ENCODE results near the gene IFNL1. TPM values are rescaled to one million over a fixed set of nuclear protein-coding genes. Genes with fewer than 3 reads are reported as not detected.
"Not testable (repeated sequence)": the region's sequence is repeated elsewhere in the genome, so short reads cannot be mapped to it uniquely, and the experiment has no call there.

Gene IFNL1
- total RNA-seq, 1 experiment from 2014 or later: not detected

GRCh38 chr19:39308531-39309304 is 12.5 kb downstream of the IFNL1 start:
- no peak for DNase-seq (ENCODE audit: low read depth)

GRCh38 chr19:39309305-39309670 is 13.1 kb downstream of the IFNL1 start:
- DNase-seq (ENCODE audit: low read depth): not testable (repeated sequence)

GRCh38 chr19:39310558-39311311 is 14.5 kb downstream of the IFNL1 start:
- DNase-seq (ENCODE audit: low read depth): no peak

GRCh38 chr19:39314016-39314728 is 18.0 kb downstream of the IFNL1 start:
- DNase-seq (ENCODE audit: low read depth): no peak

GRCh38 chr19:39315933-39316332 is 19.7 kb downstream of the IFNL1 start:
- DNase-seq (ENCODE audit: low read depth): no peak

- no peak for DNase-seq (ENCODE audit: low read depth)
Measured at GRCh38 chr19:39316627-39317321, 20.6 kb downstream of the IFNL1 start.

GRCh38 chr19:39317476-39317875 is 21.3 kb downstream of the IFNL1 start:
- DNase-seq (ENCODE audit: low read depth): no peak

GRCh38 chr19:39318071-39318470 is 21.9 kb downstream of the IFNL1 start:
- DNase-seq (ENCODE audit: low read depth): no peak

- DNase-seq (ENCODE audit: low read depth): no peak
Measured at GRCh38 chr19:39318690-39319089, 22.5 kb downstream of the IFNL1 start.

GRCh38 chr19:39319098-39319891 is 23.1 kb downstream of the IFNL1 start:
- DNase-seq (ENCODE audit: low read depth): no peak

GRCh38 chr19:39319892-39320248 is 23.7 kb downstream of the IFNL1 start:
- DNase-seq (ENCODE audit: low read depth): no peak

GRCh38 chr19:39321117-39321831 is 25.1 kb downstream of the IFNL1 start:
- no peak for DNase-seq (ENCODE audit: low read depth)

GRCh38 chr19:39321832-39322176 is 25.6 kb downstream of the IFNL1 start:
- DNase-seq (ENCODE audit: low read depth): no peak

- DNase-seq (ENCODE audit: low read depth): no peak
Measured at GRCh38 chr19:39324242-39324842, 28.1 kb downstream of the IFNL1 start.

- DNase-seq (ENCODE audit: low read depth): peak; percentile 49
Measured at GRCh38 chr19:39325778-39326665, 29.8 kb downstream of the IFNL1 start.

- DNase-seq (ENCODE audit: low read depth): no peak
Measured at GRCh38 chr19:39327363-39328045, 31.3 kb downstream of the IFNL1 start.

GRCh38 chr19:39328046-39328705 is 32.0 kb downstream of the IFNL1 start:
- DNase-seq (ENCODE audit: low read depth): peak; percentile 63

GRCh38 chr19:39329948-39330347 is 33.7 kb downstream of the IFNL1 start:
- no peak for DNase-seq (ENCODE audit: low read depth)
